ENCODE data around the gene KCNQ1. TPM values are rescaled to one million over a fixed set of nuclear protein-coding genes. Genes with fewer than 3 reads are reported as not detected.

KCNQ1 gene
- total RNA-seq, 1 experiment from 2014 or later, result 10.7 TPM

GRCh38 chr11:2586087-2586792 is 141.4 kb downstream of the KCNQ1 start:
- Histone ChIP-seq H3K36me3 (ENCODE audit: control insufficient read depth in 1 of 2, insufficient read depth in 2 of 2, low read length in 2 of 2) (no peaks in the 10 kb centered on the region), H3K79me2 (ENCODE audit: insufficient read depth, low read length) (no peaks in the 10 kb centered on the region), H3K27ac (ENCODE audit: low read depth, low read length) (no peak overlapping the region), H3K4me2 (ENCODE audit: low read length) (no peak overlapping the region), H2AFZ (ENCODE audit: low read depth, low read length, poor library complexity, severe bottlenecking) (no peak overlapping the region), H3K9ac (ENCODE audit: low read length) (no peak overlapping the region), H3K9me2 (ENCODE audit: insufficient read depth) (no peaks in the 10 kb centered on the region), H4K20me1 (ENCODE audit: insufficient read depth) (no peaks in the 10 kb centered on the region), H3K9me3 (ENCODE audit: control insufficient read depth in 1 of 2, insufficient read depth in 1 of 2, low read depth in 1 of 2, low read length in 2 of 2) (no peaks in the 10 kb centered on the region), H3K4me3 (replicated peaks in 1 of 2; ENCODE audit: low read depth in 1 of 2, low read length in 2 of 2) (no peak overlapping the region), H3K27me3 (ENCODE audit: insufficient read depth, low read length) (no peaks in the 10 kb centered on the region), H3K4me1 (ENCODE audit: control insufficient read depth in 1 of 2, insufficient read depth in 2 of 2, low read length in 2 of 2) (no peaks in the 10 kb centered on the region)
- ATAC-seq (no peak), DNase-seq (ENCODE audit: low read depth, low spot score) (no peak)
- RAD21 ChIA-PET (ENCODE audit: low non-redundant PET in 1 of 2, low total read pairs in 2 of 2, uncharacterized antibody in 2 of 2, unreplicated experiment in 2 of 2), result no interaction called here
- no TSS peak for BruUV-seq (replicated peaks)
- intact Hi-C loops (cut with micrococcal nuclease), result no loop called here
- CTCF ChIA-PET, result no interaction called here
- POLR2A ChIA-PET, result no interaction called here
- TF ChIP-seq FOSL1 (IDR thresholded peaks at IDR 0.05; ENCODE audit: low read depth), result no peak
- no peak for TF ChIP-seq ZFX (IDR thresholded peaks at IDR 0.05)
- TF ChIP-seq CEBPB (IDR thresholded peaks at IDR 0.05; ENCODE audit: low read depth), result no peak
- TF ChIP-seq POLR2AphosphoS5 (IDR thresholded peaks at IDR 0.05; ENCODE audit: low read depth, low read length), result no peak
- TF ChIP-seq ATF3 (IDR thresholded peaks at IDR 0.05), result no peak
- no peak for TF ChIP-seq EZH2phosphoT487 (IDR thresholded peaks at IDR 0.05; ENCODE audit: borderline replicate concordance)
- TF ChIP-seq ELF1 (IDR thresholded peaks at IDR 0.05; ENCODE audit: borderline replicate concordance, low read depth), result no peak
- no peak for TF ChIP-seq REST (IDR thresholded peaks at IDR 0.05; ENCODE audit: low read depth)
- no peak for TF ChIP-seq EGR1 (IDR thresholded peaks at IDR 0.05; ENCODE audit: low read depth)
- TF ChIP-seq, protein P1, sequence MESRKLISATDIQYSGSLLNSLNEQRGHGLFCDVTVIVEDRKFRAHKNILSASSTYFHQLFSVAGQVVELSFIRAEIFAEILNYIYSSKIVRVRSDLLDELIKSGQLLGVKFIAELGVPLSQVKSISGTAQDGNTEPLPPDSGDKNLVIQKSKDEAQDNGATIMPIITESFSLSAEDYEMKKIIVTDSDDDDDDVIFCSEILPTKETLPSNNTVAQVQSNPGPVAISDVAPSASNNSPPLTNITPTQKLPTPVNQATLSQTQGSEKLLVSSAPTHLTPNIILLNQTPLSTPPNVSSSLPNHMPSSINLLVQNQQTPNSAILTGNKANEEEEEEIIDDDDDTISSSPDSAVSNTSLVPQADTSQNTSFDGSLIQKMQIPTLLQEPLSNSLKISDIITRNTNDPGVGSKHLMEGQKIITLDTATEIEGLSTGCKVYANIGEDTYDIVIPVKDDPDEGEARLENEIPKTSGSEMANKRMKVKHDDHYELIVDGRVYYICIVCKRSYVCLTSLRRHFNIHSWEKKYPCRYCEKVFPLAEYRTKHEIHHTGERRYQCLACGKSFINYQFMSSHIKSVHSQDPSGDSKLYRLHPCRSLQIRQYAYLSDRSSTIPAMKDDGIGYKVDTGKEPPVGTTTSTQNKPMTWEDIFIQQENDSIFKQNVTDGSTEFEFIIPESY (IDR thresholded peaks at IDR 0.05; ENCODE audit: extremely low read depth, insufficient replicate concordance, low read length), result no peak
- TF ChIP-seq JUND (IDR thresholded peaks at IDR 0.05), result no peak
- TF ChIP-seq, protein P2, sequence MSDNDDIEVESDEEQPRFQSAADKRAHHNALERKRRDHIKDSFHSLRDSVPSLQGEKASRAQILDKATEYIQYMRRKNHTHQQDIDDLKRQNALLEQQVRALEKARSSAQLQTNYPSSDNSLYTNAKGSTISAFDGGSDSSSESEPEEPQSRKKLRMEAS (IDR thresholded peaks at IDR 0.05), result no peak
- no peak for TF ChIP-seq RAD21 (IDR thresholded peaks at IDR 0.05; ENCODE audit: low read depth)
- TF ChIP-seq SIN3A (IDR thresholded peaks at IDR 0.05; ENCODE audit: low read depth), result no peak
- TF ChIP-seq ZNF274 (IDR thresholded peaks at IDR 0.05; ENCODE audit: low read depth, low read length), result no peak
- no peak for TF ChIP-seq YY1 (IDR thresholded peaks at IDR 0.05; ENCODE audit: extremely low read depth, insufficient replicate concordance, low read depth, low read length)
- TF ChIP-seq, protein P3, sequence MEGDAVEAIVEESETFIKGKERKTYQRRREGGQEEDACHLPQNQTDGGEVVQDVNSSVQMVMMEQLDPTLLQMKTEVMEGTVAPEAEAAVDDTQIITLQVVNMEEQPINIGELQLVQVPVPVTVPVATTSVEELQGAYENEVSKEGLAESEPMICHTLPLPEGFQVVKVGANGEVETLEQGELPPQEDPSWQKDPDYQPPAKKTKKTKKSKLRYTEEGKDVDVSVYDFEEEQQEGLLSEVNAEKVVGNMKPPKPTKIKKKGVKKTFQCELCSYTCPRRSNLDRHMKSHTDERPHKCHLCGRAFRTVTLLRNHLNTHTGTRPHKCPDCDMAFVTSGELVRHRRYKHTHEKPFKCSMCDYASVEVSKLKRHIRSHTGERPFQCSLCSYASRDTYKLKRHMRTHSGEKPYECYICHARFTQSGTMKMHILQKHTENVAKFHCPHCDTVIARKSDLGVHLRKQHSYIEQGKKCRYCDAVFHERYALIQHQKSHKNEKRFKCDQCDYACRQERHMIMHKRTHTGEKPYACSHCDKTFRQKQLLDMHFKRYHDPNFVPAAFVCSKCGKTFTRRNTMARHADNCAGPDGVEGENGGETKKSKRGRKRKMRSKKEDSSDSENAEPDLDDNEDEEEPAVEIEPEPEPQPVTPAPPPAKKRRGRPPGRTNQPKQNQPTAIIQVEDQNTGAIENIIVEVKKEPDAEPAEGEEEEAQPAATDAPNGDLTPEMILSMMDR (IDR thresholded peaks at IDR 0.05 in 2 of 3, conservative IDR thresholded peaks at IDR 0.05 in 1 of 3; ENCODE audit: borderline replicate concordance in 1 of 3, insufficient read depth in 1 of 3, low read depth in 2 of 3, low read length in 2 of 3), result no peak
- no peak for TF ChIP-seq TCF7L2 (IDR thresholded peaks at IDR 0.05; ENCODE audit: borderline replicate concordance, extremely low read depth, insufficient read depth, insufficient read length)
